GM12874 (cell line): ENCODE data around the gene ZSWIM1.

Experiments
- CTCF ChIP-seq: IDR thresholded peaks from 2 replicates; pipeline ENCODE4 v1.5.1; 2011; ENCODE audit warnings: low read depth, mild to moderate bottlenecking, control low read depth, low read length, moderate library complexity; ENCODE audit not compliant: insufficient read depth

Gene ZSWIM1

GRCh38 chr20:45907219-45907948 lies 26.4 kb downstream of the ZSWIM1 start:
- TF ChIP-seq CTCF: no peak

GRCh38 chr20:45908084-45908483 lies 27.1 kb downstream of the ZSWIM1 start:
- no peak for TF ChIP-seq CTCF

GRCh38 chr20:45909336-45909808 lies 28.3 kb downstream of the ZSWIM1 start:
- no peak for TF ChIP-seq CTCF

GRCh38 chr20:45909817-45910669 lies 29.0 kb downstream of the ZSWIM1 start:
- TF ChIP-seq CTCF: no peak

GRCh38 chr20:45910670-45911485 lies 29.9 kb downstream of the ZSWIM1 start:
- no peak for TF ChIP-seq CTCF

- no peak for TF ChIP-seq CTCF
Measured at GRCh38 chr20:45911486-45912343, 30.7 kb downstream of the ZSWIM1 start, which contains the start of gene PLTP. TSS of gene PLTP (minus strand) at chr20:45912155. CDS start at chr20:45911452, 703 bp downstream.
